GM12878 (cell line): Measurements from ENCODE around the gene TMEM244. TPM values are rescaled to one million over a fixed set of nuclear protein-coding genes. Genes with fewer than 3 reads are reported as not detected.

Source experiments
- ATAC-seq: fragments of 200-7000 bp; cut with Tn5 transposase; 3 replicates; pipeline ENCODE4 v1.9.1; 2020; ENCODE audit warnings: mild to moderate bottlenecking, moderate library complexity
- BruUV-seq: library from RNA; stranded (reverse); fragments of 400-500 nt; replicated peaks from 2 replicates; lab custom pipeline; 2021; lab: Mats Ljungman, UMichigan
- CTCF ChIA-PET: fragments of 300-600 bp; sonication (Branson Sonifier 250); formaldehyde crosslinking; extraction: SDS; loops from one replicate; lab custom pipeline; 2021; ENCODE audit warnings: inconsistent platforms; lab: Yijun Ruan, JAX
- POLR2A ChIA-PET: fragments of 350-600 bp; formaldehyde crosslinking; extraction: SDS; loops from one replicate; lab custom pipeline; 2021; ENCODE audit warnings: inconsistent platforms; lab: Charles Lee
- RAD21 ChIA-PET: fragments of 300-600 bp; sonication (Branson Sonifier 250); formaldehyde crosslinking; loops from one replicate; lab custom pipeline; 2023; ENCODE audit warnings: antibody characterized with exemption; ENCODE audit not compliant: unreplicated experiment; lab: Charles Lee
- SMC1A ChIA-PET: fragments of 300-600 bp; sonication (Branson Sonifier 250); formaldehyde crosslinking; loops from one replicate; lab custom pipeline; 2023; ENCODE audit not compliant: unreplicated experiment, uncharacterized antibody; lab: Charles Lee
- DNase-seq: peaks from one replicate; pipeline ENCODE4 v3.0.0-alpha.2; 2011; ENCODE audit warnings: low read depth, low spot score
- FAIRE-seq: peaks from 3 replicates; lab custom pipeline; 2011; peaks lifted over from hg19 to GRCh38; lab: Jason Lieb, UNC
- H2AFZ ChIP-seq: 2 replicates; pipeline ENCODE4 v1.6.0; 2011; ENCODE audit warnings: low read depth, low read length, control low read depth; ENCODE audit not compliant: control insufficient read depth
- H3K27ac ChIP-seq: 2 replicates; pipeline ENCODE4 v1.5.1; 2011; ENCODE audit warnings: control low read depth; ENCODE audit not compliant: control insufficient read depth, insufficient read depth
- H3K27me3 ChIP-seq, 2 experiments: replicated peaks in 1 of 2; 2 replicates each; pipeline versions ENCODE4 v1.6.0 to v1.6.1; 2011; ENCODE audit warnings: low read length in 1 of 2; ENCODE audit not compliant: control insufficient read depth in 2 of 2, insufficient read depth in 2 of 2
- H3K36me3 ChIP-seq, 2 experiments: 2 replicates each; pipeline ENCODE4 v1.5.1; 2011; ENCODE audit warnings: low read length in 1 of 2; ENCODE audit not compliant: control insufficient read depth in 2 of 2, insufficient read depth in 2 of 2
- H3K4me1 ChIP-seq: 2 replicates; pipeline ENCODE4 v1.6.1; 2011; ENCODE audit warnings: mild to moderate bottlenecking, low read length, moderate library complexity, mixed read lengths; ENCODE audit not compliant: control insufficient read depth, insufficient read depth
- H3K4me2 ChIP-seq: 2 replicates; pipeline ENCODE4 v1.6.0; 2011; ENCODE audit warnings: control low read depth; ENCODE audit not compliant: control insufficient read depth, insufficient read depth
- H3K4me3 ChIP-seq: fragments of 200-600 bp; sonication (generic); 2 replicates; pipeline ENCODE4 v1.5.1; 2016
- H3K79me2 ChIP-seq: 2 replicates; pipeline ENCODE4 v1.6.0; 2011; ENCODE audit warnings: low read length; ENCODE audit not compliant: control insufficient read depth, insufficient read depth
- H3K9ac ChIP-seq: 2 replicates; pipeline ENCODE4 v1.8.0; 2011; ENCODE audit warnings: low read length, control low read depth, mixed read lengths; ENCODE audit not compliant: control insufficient read depth, insufficient read depth
- H3K9me3 ChIP-seq: replicated peaks from 3 replicates; pipeline ENCODE4 v1.5.1; 2011; ENCODE audit warnings: mild to moderate bottlenecking, low read length; ENCODE audit not compliant: control insufficient read depth, insufficient read depth
- H4K20me1 ChIP-seq: 2 replicates; pipeline ENCODE4 v1.6.0; 2011; ENCODE audit not compliant: control insufficient read depth, insufficient read depth
- HCFC1 ChIP-seq: fragments of 150-350 bp; IDR thresholded peaks from 2 replicates; pipeline ENCODE4 v1.6.1; 2014; ENCODE audit warnings: low read length
- IRF5 ChIP-seq: fragments of 450-650 bp; IDR thresholded peaks from 2 replicates; pipeline ENCODE4 v1.6.1; 2017; ENCODE audit warnings: borderline replicate concordance
- MTA2 ChIP-seq: fragments of 450-650 bp; IDR thresholded peaks from 2 replicates; pipeline ENCODE4 v1.6.1; 2016; ENCODE audit warnings: low read depth, mild to moderate bottlenecking, moderate library complexity
- NFIC ChIP-seq: IDR thresholded peaks from 2 replicates; pipeline ENCODE4 v1.6.1; 2012; ENCODE audit warnings: low read depth, mild to moderate bottlenecking, inconsistent platforms, low read length, moderate library complexity
- RCOR1 ChIP-seq: conservative IDR thresholded peaks from 2 replicates; pipeline ENCODE4 v1.6.1; 2012; ENCODE audit warnings: low read depth, low read length, improper control_type of control experiment
- RELB ChIP-seq: fragments of 450-650 bp; IDR thresholded peaks from 2 replicates; pipeline ENCODE4 v1.6.1; 2017; ENCODE audit warnings: low read depth, mild to moderate bottlenecking, moderate library complexity
- SMAD5 ChIP-seq: IDR thresholded peaks from 2 replicates; pipeline ENCODE4 v1.6.1; 2016; ENCODE audit warnings: antibody characterized with exemption, low read depth
- SREBF2 ChIP-seq: IDR thresholded peaks from 2 replicates; pipeline ENCODE4 v1.6.1; 2012; ENCODE audit warnings: mild to moderate bottlenecking, low read length
- ZNF384 ChIP-seq: IDR thresholded peaks from 2 replicates; pipeline ENCODE4 v1.6.1; 2012; ENCODE audit warnings: low read depth, mild to moderate bottlenecking, low read length, improper control_type of control experiment, borderline replicate concordance
- ZNF622 ChIP-seq: fragments of 450-650 bp; IDR thresholded peaks from 2 replicates; pipeline ENCODE4 v1.6.1; 2017; ENCODE audit warnings: mild to moderate bottlenecking, inconsistent platforms
- WGBS: methylation state at CpG from one replicate; pipeline ENCODE4 v1.1.6; 2016; ENCODE audit warnings: low lambda C conversion rate; ENCODE audit not compliant: insufficient replicate concordance, insufficient coverage; ENCODE audit errors: missing lambda C conversion rate; 5-methylcytosine and 5-hydroxymethylcytosine counted together
- in situ Hi-C: fragments of 300-500 bp; cut with MboI; formaldehyde crosslinking; loops from 9 replicates; pipeline ENCODE4 v1.14.3; 2018; ENCODE audit warnings: mixed read lengths
- intact Hi-C: fragments of 100-400 bp; cut with micrococcal nuclease; formaldehyde crosslinking; loops from one replicate; pipeline ENCODE4 v1.14.2; 2022; ENCODE audit not compliant: unreplicated experiment
- polyA plus RNA-seq, 11 experiments: library from polyadenylated mRNA; depleted of rRNA in 4 of 11; unstranded in 6 of 11; stranded (reverse) in 5 of 11; fragments of >200 nt; fragmentation: Nextera tagmentation in 4 of 11; fragmentation: Illumina TruSeq in 1 of 11; extraction: Ambion mirVana in 4 of 11; extraction: Trizol in 1 of 11; gene quantifications; 1 replicate in 1 of 11; 2 replicates in 10 of 11; pipeline versions ENCODE4 v1.2.1 to v1.2.3, GENCODE V29; 2011 to 2016; ENCODE audit warnings: inconsistent platforms in 2 of 11, missing spikeins in 2 of 11, low read depth in 1 of 11
- total RNA-seq, 4 experiments: library from RNA; depleted of rRNA in 3 of 4; stranded (reverse); fragments of >200 nt in 3 of 4; fragmentation: Illumina TruSeq in 1 of 4; extraction: Trizol in 1 of 4; gene quantifications; 2 replicates each; pipeline versions ENCODE4 v1.2.1 to v1.2.3, GENCODE V29; 2013 to 2021

The TMEM244 gene
- total and polyA plus RNA-seq, 10 of the 15 experiments (the other 5 are each of a cell fraction or from before 2014, with no cell fraction given): 0.14 TPM; not detected in 9

GRCh38 chr6:129843573-129843972 is 17.5 kb downstream of the TMEM244 start:
- Histone ChIP-seq H3K4me2 (no peak overlapping the region), H3K79me2 (no peaks in the 10 kb centered on the region), H3K9ac (no peak overlapping the region), H3K27me3 (no peaks in the 10 kb centered on the region; a peak in 1 of 4 replicates), H3K4me1 (no peaks in the 10 kb centered on the region), H4K20me1 (no peaks in the 10 kb centered on the region), H3K9me3 (no peaks in the 10 kb centered on the region), H3K27ac (no peak overlapping the region), H3K4me3 (no peak overlapping the region), H3K36me3 (no peaks in the 10 kb centered on the region), H2AFZ (no peak overlapping the region)
- ChIA-PET RAD21 (no interaction called here), CTCF (interaction anchor here (0.9 to 1.0 kb wide), 2 partner anchors 9 to 13 kb away, joined by 3 read pairs; no protein-coding TSS in a partner anchor), POLR2A (no interaction called here), SMC1A (interaction anchor here (0.6 to 1.7 kb wide), 2 partner anchors 14 to 93 kb away, joined by 3 to 4 read pairs; no protein-coding TSS in a partner anchor)
- intact Hi-C loops: no loop called here
- 4% methylated on average over 5 of the region's 5 CpGs for WGBS
- DNase-seq (no peak), ATAC-seq (no peak), FAIRE-seq (no peak)
- in situ Hi-C loops: no loop called here
- no peak for TF ChIP-seq IRF5
- TF ChIP-seq SREBF2: no peak
- no peak for TF ChIP-seq ZNF384
- TF ChIP-seq MTA2: no peak
- no peak for TF ChIP-seq RELB
- TF ChIP-seq NFIC: no peak
- no peak for TF ChIP-seq SMAD5
- no peak for TF ChIP-seq ZNF622
- TF ChIP-seq HCFC1: no peak
- no peak for TF ChIP-seq RCOR1
- BruUV-seq: no TSS peak
